H9 (cell line): ENCODE results near the gene SEMA3G. TPM values are rescaled to one million over a fixed set of nuclear protein-coding genes. Genes with fewer than 3 reads are reported as not detected.

Experiments
- DNase-seq: peaks from one replicate; pipeline ENCODE4 v3.0.0-alpha.2; 2017
- H2AFZ ChIP-seq: one replicate; pipeline ENCODE4 v1.6.1; 2013; ENCODE audit warnings: mild to moderate bottlenecking, low read length, control low read depth, moderate library complexity
- H2AK5ac ChIP-seq: 2 replicates; pipeline ENCODE4 v1.6.1; 2013; ENCODE audit warnings: low read length, control low read depth, mixed read lengths; ENCODE audit not compliant: insufficient read length
- H2BK120ac ChIP-seq: one replicate; pipeline ENCODE4 v1.6.1; 2013; ENCODE audit warnings: low read depth, mild to moderate bottlenecking, low read length, control low read depth, inconsistent platforms; ENCODE audit not compliant: poor library complexity, severe bottlenecking
- H2BK12ac ChIP-seq: 2 replicates; pipeline ENCODE4 v1.6.1; 2013; ENCODE audit warnings: low read length, control low read depth, mixed read lengths, low read depth; ENCODE audit not compliant: insufficient read length
- H2BK15ac ChIP-seq: 2 replicates; pipeline ENCODE4 v1.6.1; 2013; ENCODE audit warnings: low read depth, low read length, control low read depth
- H2BK20ac ChIP-seq: one replicate; pipeline ENCODE4 v1.6.1; 2013; ENCODE audit warnings: low read depth, mild to moderate bottlenecking, low read length, control low read depth, inconsistent platforms; ENCODE audit not compliant: poor library complexity, severe bottlenecking
- H2BK5ac ChIP-seq: 2 replicates; pipeline ENCODE4 v1.6.1; 2013; ENCODE audit warnings: low read length, control low read depth, mixed read lengths; ENCODE audit not compliant: insufficient read length
- H3K14ac ChIP-seq: 2 replicates; pipeline ENCODE4 v1.6.1; 2013; ENCODE audit warnings: low read length, control low read depth; ENCODE audit not compliant: insufficient read depth
- H3K18ac ChIP-seq: 2 replicates; pipeline ENCODE4 v1.6.1; 2013; ENCODE audit warnings: low read depth, mild to moderate bottlenecking, mixed read lengths, low read length, control low read depth; ENCODE audit not compliant: insufficient read length
- H3K23ac ChIP-seq: 2 replicates; pipeline ENCODE4 v1.6.1; 2013; ENCODE audit warnings: low read length, control low read depth, mixed read lengths, low read depth; ENCODE audit not compliant: insufficient read length
- H3K23me2 ChIP-seq: 2 replicates; pipeline ENCODE4 v1.6.1; 2013; ENCODE audit warnings: low read depth, mild to moderate bottlenecking, mixed read lengths, low read length, control low read depth; ENCODE audit not compliant: insufficient read length, poor library complexity, severe bottlenecking
- H3K27ac ChIP-seq: 2 replicates; pipeline ENCODE4 v1.5.1; 2013; ENCODE audit warnings: low read length, control low read depth, mixed read lengths, low read depth; ENCODE audit not compliant: insufficient read length
- H3K27me3 ChIP-seq: 2 replicates; pipeline ENCODE4 v1.6.1; 2013; ENCODE audit warnings: low read length, control low read depth, inconsistent platforms; ENCODE audit not compliant: insufficient read depth
- H3K4ac ChIP-seq: 2 replicates; pipeline ENCODE4 v1.6.1; 2013; ENCODE audit warnings: low read depth, mild to moderate bottlenecking, control low read depth, inconsistent platforms, low read length, moderate library complexity
- H3K4me1 ChIP-seq: 2 replicates; pipeline ENCODE4 v1.6.1; 2013; ENCODE audit warnings: low read length, control low read depth, inconsistent platforms; ENCODE audit not compliant: insufficient read depth
- H3K4me2 ChIP-seq: 2 replicates; pipeline ENCODE4 v1.6.1; 2013; ENCODE audit warnings: low read length, control low read depth, mixed read lengths; ENCODE audit not compliant: insufficient read length, insufficient read depth
- H3K56ac ChIP-seq: 2 replicates; pipeline ENCODE4 v1.6.1; 2013; ENCODE audit warnings: low read depth, mild to moderate bottlenecking, mixed read lengths, low read length, control low read depth; ENCODE audit not compliant: insufficient read length
- H3K79me1 ChIP-seq: 2 replicates; pipeline ENCODE4 v1.6.1; 2013; ENCODE audit warnings: low read depth, mild to moderate bottlenecking, moderate library complexity, low read length, control low read depth, inconsistent platforms; ENCODE audit not compliant: insufficient read depth, poor library complexity, severe bottlenecking
- H3K79me2 ChIP-seq: 2 replicates; pipeline ENCODE4 v1.6.1; 2013; ENCODE audit warnings: low read length, control low read depth, inconsistent platforms; ENCODE audit not compliant: insufficient read depth
- H3K9ac ChIP-seq: 2 replicates; pipeline ENCODE4 v1.6.1; 2013; ENCODE audit warnings: low read length, control low read depth, mixed read lengths; ENCODE audit not compliant: insufficient read length; ENCODE audit errors: extremely low read depth
- H3K9me3 ChIP-seq: one replicate; pipeline ENCODE4 v1.6.1; 2013; ENCODE audit warnings: low read depth, low read length, inconsistent platforms; ENCODE audit not compliant: control insufficient read depth
- H3T11ph ChIP-seq: one replicate; pipeline ENCODE4 v1.6.1; 2013; ENCODE audit warnings: mild to moderate bottlenecking, low read length, control low read depth, inconsistent platforms
- H4K20me1 ChIP-seq: one replicate; pipeline ENCODE4 v1.6.1; 2013; ENCODE audit not compliant: control insufficient read depth, insufficient read length, insufficient read depth
- H4K5ac ChIP-seq: 2 replicates; pipeline ENCODE4 v1.6.1; 2013; ENCODE audit warnings: low read depth, mild to moderate bottlenecking, mixed read lengths, low read length, control low read depth; ENCODE audit not compliant: insufficient read length
- H4K8ac ChIP-seq: replicated peaks from 2 replicates; pipeline ENCODE4 v1.6.1; 2013; ENCODE audit warnings: low read length, control low read depth, mixed read lengths, low read depth; ENCODE audit not compliant: insufficient read length
- H4K91ac ChIP-seq: 2 replicates; pipeline ENCODE4 v1.6.1; 2013; ENCODE audit warnings: low read depth, mild to moderate bottlenecking, moderate library complexity, mixed read lengths, low read length, control low read depth; ENCODE audit not compliant: insufficient read length
- H3K27ac Mint-ChIP-seq, 3 experiments: 2 replicates in 2 of 3; 3 replicates in 1 of 3; pipeline ENCODE4 v1.8.0; 2020 to 2021; ENCODE audit warnings: mixed read lengths in 3 of 3, mild to moderate bottlenecking in 1 of 3, moderate library complexity in 1 of 3
- H3K27me3 Mint-ChIP-seq: 2 replicates; pipeline ENCODE4 v1.8.0; 2021; ENCODE audit warnings: low read depth, mild to moderate bottlenecking, moderate library complexity, mixed read lengths
- H3K36me3 Mint-ChIP-seq, 3 experiments: 2 replicates in 2 of 3; 3 replicates in 1 of 3; pipeline ENCODE4 v1.8.0; 2020 to 2021; ENCODE audit warnings: low read depth in 3 of 3, mixed read lengths in 3 of 3; ENCODE audit not compliant: insufficient read depth in 1 of 3
- H3K4me1 Mint-ChIP-seq, 2 experiments: 2 replicates each; pipeline ENCODE4 v1.8.0; 2020; ENCODE audit warnings: mixed read lengths in 2 of 2
- H3K4me3 Mint-ChIP-seq, 2 experiments: 2 replicates in 1 of 2; 3 replicates in 1 of 2; pipeline ENCODE4 v1.8.0; 2020 to 2021; ENCODE audit warnings: mild to moderate bottlenecking in 2 of 2, mixed read lengths in 2 of 2, moderate library complexity in 1 of 2
- H3K9me3 Mint-ChIP-seq, 2 experiments: 2 replicates in 1 of 2; 3 replicates in 1 of 2; pipeline ENCODE4 v1.8.0; 2020; ENCODE audit warnings: mild to moderate bottlenecking in 2 of 2, mixed read lengths in 2 of 2, moderate library complexity in 1 of 2
- WGBS: extraction: QIAGEN DNeasy Blood & Tissue Kit; methylation state at CpG from one replicate; pipeline ENCODE4 v1.1.7; 2013; ENCODE audit warnings: missing lambda C conversion rate, low lambda C conversion rate, mixed read lengths; ENCODE audit not compliant: insufficient read length; ENCODE audit errors: extremely low coverage; 5-methylcytosine and 5-hydroxymethylcytosine counted together
- total RNA-seq: library from RNA; stranded (reverse); gene quantifications from 2 replicates; pipeline ENCODE4 v1.2.1, GENCODE V29; 2021
- TF ChIP-seq, protein P1 (sequence below): fragments of 200-600 bp; sonication (generic); conservative IDR thresholded peaks from 3 replicates; pipeline ENCODE4 v1.8.0; 2021; ENCODE audit warnings: antibody characterized with exemption, mild to moderate bottlenecking

SEMA3G gene
- total RNA-seq, 1 experiment from 2014 or later, result 2.4 TPM

DNA sequence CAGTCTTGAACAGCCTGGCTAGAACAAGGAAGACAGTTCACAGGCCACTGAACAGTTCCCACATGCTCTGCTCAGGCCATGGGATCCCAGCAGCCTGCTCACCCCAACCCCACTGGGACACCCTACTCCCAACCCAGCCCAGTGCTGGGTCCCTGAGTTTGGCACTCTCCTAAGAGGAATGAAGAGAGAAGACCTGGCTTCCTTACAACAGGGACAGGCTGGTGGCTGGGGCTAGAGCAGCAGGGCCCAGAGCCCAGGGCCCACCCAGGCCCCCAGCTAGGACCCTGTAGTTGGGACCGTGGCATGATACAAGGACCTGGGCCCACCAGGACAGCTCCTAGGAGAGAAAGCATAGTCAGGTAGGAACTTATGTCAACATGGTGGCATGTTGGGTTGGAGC lies 43.4 kb downstream of the SEMA3G start:
- Mint-ChIP-seq H3K9me3 (no peaks in the 10 kb centered on the region), H3K27ac (no peak overlapping the region; a peak in 1 of 7 replicates), H3K4me1 (no peaks in the 10 kb centered on the region), H3K27me3 (no peaks in the 10 kb centered on the region), H3K36me3 (peaks cover 35 to 57% (median 49%) of the 10 kb centered on the region in 3 experiments), H3K4me3 (no peak overlapping the region)
- no peaks in the 10 kb centered on the region for H3K79me1 ChIP-seq
- no peak overlapping the region for H3K9ac ChIP-seq
- H3K56ac ChIP-seq, result no peak overlapping the region
- no peaks in the 10 kb centered on the region for H3K4me1 ChIP-seq
- H2BK120ac ChIP-seq, result no peak overlapping the region
- no peaks in the 10 kb centered on the region for H3K9me3 ChIP-seq
- no peaks in the 10 kb centered on the region for H3K23me2 ChIP-seq
- no peak overlapping the region for H3K4ac ChIP-seq
- TF ChIP-seq, protein P1, sequence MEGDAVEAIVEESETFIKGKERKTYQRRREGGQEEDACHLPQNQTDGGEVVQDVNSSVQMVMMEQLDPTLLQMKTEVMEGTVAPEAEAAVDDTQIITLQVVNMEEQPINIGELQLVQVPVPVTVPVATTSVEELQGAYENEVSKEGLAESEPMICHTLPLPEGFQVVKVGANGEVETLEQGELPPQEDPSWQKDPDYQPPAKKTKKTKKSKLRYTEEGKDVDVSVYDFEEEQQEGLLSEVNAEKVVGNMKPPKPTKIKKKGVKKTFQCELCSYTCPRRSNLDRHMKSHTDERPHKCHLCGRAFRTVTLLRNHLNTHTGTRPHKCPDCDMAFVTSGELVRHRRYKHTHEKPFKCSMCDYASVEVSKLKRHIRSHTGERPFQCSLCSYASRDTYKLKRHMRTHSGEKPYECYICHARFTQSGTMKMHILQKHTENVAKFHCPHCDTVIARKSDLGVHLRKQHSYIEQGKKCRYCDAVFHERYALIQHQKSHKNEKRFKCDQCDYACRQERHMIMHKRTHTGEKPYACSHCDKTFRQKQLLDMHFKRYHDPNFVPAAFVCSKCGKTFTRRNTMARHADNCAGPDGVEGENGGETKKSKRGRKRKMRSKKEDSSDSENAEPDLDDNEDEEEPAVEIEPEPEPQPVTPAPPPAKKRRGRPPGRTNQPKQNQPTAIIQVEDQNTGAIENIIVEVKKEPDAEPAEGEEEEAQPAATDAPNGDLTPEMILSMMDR, result no peak
- no peak overlapping the region for H3T11ph ChIP-seq
- no peak for DNase-seq
- no peaks in the 10 kb centered on the region for H3K27me3 ChIP-seq
- H4K5ac ChIP-seq, result no peak overlapping the region
- H2BK5ac ChIP-seq, result no peak overlapping the region
- H2AFZ ChIP-seq, result no peak overlapping the region
- no peak overlapping the region for H4K8ac ChIP-seq
- H2AK5ac ChIP-seq, result no peak overlapping the region
- H3K18ac ChIP-seq, result no peak overlapping the region
- no peak overlapping the region for H3K4me2 ChIP-seq
- H4K91ac ChIP-seq, result no peak overlapping the region
- H2BK20ac ChIP-seq, result no peak overlapping the region
- WGBS, result no CpG with 5 or more reads among the region's 1 CpG
- no peak overlapping the region for H3K27ac ChIP-seq
- H3K23ac ChIP-seq, result no peak overlapping the region
- no peak overlapping the region for H2BK12ac ChIP-seq
- H4K20me1 ChIP-seq, result no peaks in the 10 kb centered on the region
- H2BK15ac ChIP-seq, result no peak overlapping the region
- no peaks in the 10 kb centered on the region for H3K79me2 ChIP-seq
- no peak overlapping the region for H3K14ac ChIP-seq
